NCI-H2196 (cell line): ENCODE results near the gene MPIG6B.
A peak's percentile ranks its signal among the peaks of the same experiment; 100 is the strongest.

Source experiments
- DNase-seq: peaks from one replicate; lab custom pipeline; 2025; ENCODE audit not compliant: unreplicated experiment; lab: John Stamatoyannopoulos, UW

The MPIG6B gene

GRCh38 chr6:31723245-31723979 is at the start of gene MPIG6B:
TSS of gene MPIG6B (plus strand) at chr6:31723373. CDS start at chr6:31723384, 11 bp downstream.
- DNase-seq: no peak

GRCh38 chr6:31676322-31676903 is 46.8 kb upstream of the MPIG6B start:
- DNase-seq: no peak

GRCh38 chr6:31676904-31677303 is 46.3 kb upstream of the MPIG6B start:
- DNase-seq: no peak

GRCh38 chr6:31677955-31678354 is 45.2 kb upstream of the MPIG6B start:
- no peak for DNase-seq

GRCh38 chr6:31680226-31681134 is 42.7 kb upstream of the MPIG6B start, which contains the start of gene LY6G5C:
TSS of gene LY6G5C (minus strand) at chr6:31681067. CDS start at chr6:31680373, 694 bp downstream.
- peak; percentile 87 for DNase-seq

GRCh38 chr6:31681135-31681671 is 42.0 kb upstream of the MPIG6B start:
- no peak for DNase-seq

GRCh38 chr6:31683591-31683990 is 39.6 kb upstream of the MPIG6B start:
- DNase-seq: no peak

GRCh38 chr6:31686483-31686882 is 36.7 kb upstream of the MPIG6B start:
- DNase-seq: no peak

GRCh38 chr6:31687321-31687720 is 35.9 kb upstream of the MPIG6B start:
- no peak for DNase-seq

GRCh38 chr6:31687860-31688693 is 35.1 kb upstream of the MPIG6B start:
- DNase-seq: no peak

GRCh38 chr6:31689249-31690110 is 33.7 kb upstream of the MPIG6B start:
- no peak for DNase-seq

GRCh38 chr6:31690231-31691077 is 32.7 kb upstream of the MPIG6B start:
- DNase-seq: no peak

GRCh38 chr6:31691078-31691463 is 32.1 kb upstream of the MPIG6B start:
- no peak for DNase-seq

- no peak for DNase-seq
These were observed 31.5 kb upstream of the MPIG6B start for GRCh38 chr6:31691564-31692108.

- DNase-seq: no peak
These were observed 30.8 kb upstream of the MPIG6B start for GRCh38 chr6:31692353-31692752.

- DNase-seq: no peak
These were observed 30.3 kb upstream of the MPIG6B start for GRCh38 chr6:31692886-31693285.

GRCh38 chr6:31693535-31693934 is 29.6 kb upstream of the MPIG6B start:
- no peak for DNase-seq

GRCh38 chr6:31697555-31697954 is 25.6 kb upstream of the MPIG6B start:
- no peak for DNase-seq
